Measurements from ENCODE around the gene SLC9A9. TPM values are rescaled to one million over a fixed set of nuclear protein-coding genes. Genes with fewer than 3 reads are reported as not detected.

The SLC9A9 gene
- total and polyA plus RNA-seq, 10 of the 15 experiments (the other 5 are each of a cell fraction or from before 2014, with no cell fraction given): 3.5 to 14.2 (median 9.3) TPM

DNA sequence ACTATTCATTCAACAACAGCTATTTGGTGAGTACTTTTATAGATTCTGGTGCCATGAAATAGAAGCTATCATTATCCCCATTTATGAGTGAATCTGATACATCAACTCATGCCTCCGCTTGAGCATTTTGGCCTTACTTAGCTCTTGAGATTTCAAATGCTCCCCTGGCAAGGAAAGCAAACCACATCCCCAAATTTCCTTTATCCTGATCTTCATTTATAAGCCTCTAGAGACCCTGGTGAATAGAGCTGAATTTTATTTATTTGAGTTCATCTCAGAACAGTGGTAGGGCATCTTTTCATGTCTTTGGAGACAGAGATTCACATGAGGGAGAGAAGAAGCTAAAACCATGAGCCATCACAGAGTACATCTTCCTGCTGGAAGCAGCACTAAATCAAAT is 317.2 kb downstream of the SLC9A9 start:
- Histone ChIP-seq H3K36me3 (ENCODE audit: control insufficient read depth in 2 of 2, insufficient read depth in 2 of 2, low read length in 1 of 2) (no peaks in the 10 kb centered on the region), H4K20me1 (ENCODE audit: control insufficient read depth, insufficient read depth) (no peaks in the 10 kb centered on the region), H3K79me2 (ENCODE audit: control insufficient read depth, insufficient read depth, low read length) (no peaks in the 10 kb centered on the region), H3K4me3 (no peak overlapping the region), H3K27me3 (replicated peaks in 1 of 2; ENCODE audit: control insufficient read depth in 2 of 2, insufficient read depth in 2 of 2, low read length in 1 of 2) (no peaks in the 10 kb centered on the region), H3K9me3 (replicated peaks; ENCODE audit: control insufficient read depth, insufficient read depth, low read length) (no peaks in the 10 kb centered on the region; the same call in 1 of the 3 replicates), H3K9ac (ENCODE audit: control insufficient read depth, insufficient read depth, low read length) (no peak overlapping the region), H3K4me2 (ENCODE audit: control insufficient read depth, insufficient read depth) (no peak overlapping the region), H3K27ac (ENCODE audit: control insufficient read depth, insufficient read depth) (no peak overlapping the region), H2AFZ (ENCODE audit: control insufficient read depth, low read depth, low read length) (no peak overlapping the region), H3K4me1 (ENCODE audit: control insufficient read depth, insufficient read depth, low read length) (peaks cover 16% of the 10 kb centered on the region)
- in situ Hi-C loops (cut with MboI): no loop called here
- ChIA-PET RAD21 (ENCODE audit: unreplicated experiment) (no interaction called here), SMC1A (ENCODE audit: uncharacterized antibody, unreplicated experiment) (interaction anchor here (0.5 to 0.8 kb wide), 3 partner anchors 17 to 461 kb away, joined by 3 read pairs; no protein-coding TSS in a partner anchor), POLR2A (no interaction called here), CTCF (interaction anchor here (0.9 to 2.1 kb wide), 2 partner anchors 17 to 143 kb away, joined by 4 to 6 read pairs; no protein-coding TSS in a partner anchor)
- FAIRE-seq (no peak), ATAC-seq (no peak), DNase-seq (ENCODE audit: low read depth, low spot score) (no peak)
- BruUV-seq (replicated peaks): no TSS peak
- no peak for TF ChIP-seq CBX3 (IDR thresholded peaks at IDR 0.05; ENCODE audit: borderline replicate concordance, low read depth)
- TF ChIP-seq YBX1 (IDR thresholded peaks at IDR 0.05): no peak
- TF ChIP-seq NFXL1 (IDR thresholded peaks at IDR 0.05; ENCODE audit: borderline replicate concordance): no peak
- TF ChIP-seq LARP7 (IDR thresholded peaks at IDR 0.05): no peak
- TF ChIP-seq, protein P1, sequence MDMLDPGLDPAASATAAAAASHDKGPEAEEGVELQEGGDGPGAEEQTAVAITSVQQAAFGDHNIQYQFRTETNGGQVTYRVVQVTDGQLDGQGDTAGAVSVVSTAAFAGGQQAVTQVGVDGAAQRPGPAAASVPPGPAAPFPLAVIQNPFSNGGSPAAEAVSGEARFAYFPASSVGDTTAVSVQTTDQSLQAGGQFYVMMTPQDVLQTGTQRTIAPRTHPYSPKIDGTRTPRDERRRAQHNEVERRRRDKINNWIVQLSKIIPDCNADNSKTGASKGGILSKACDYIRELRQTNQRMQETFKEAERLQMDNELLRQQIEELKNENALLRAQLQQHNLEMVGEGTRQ (IDR thresholded peaks at IDR 0.05; ENCODE audit: borderline replicate concordance, low read depth, low read length): no peak
- no peak for TF ChIP-seq TBL1XR1 (IDR thresholded peaks at IDR 0.05; ENCODE audit: low read depth, low read length)
- WGBS (ENCODE audit: insufficient coverage, insufficient replicate concordance, low lambda C conversion rate, missing lambda C conversion rate): 100% methylated on average over 1 of the region's 1 CpG
- intact Hi-C loops (cut with micrococcal nuclease; ENCODE audit: unreplicated experiment): loop anchor here (10.0 kb wide), 1 partner anchor 406 kb away; no protein-coding TSS in a partner anchor

DNA sequence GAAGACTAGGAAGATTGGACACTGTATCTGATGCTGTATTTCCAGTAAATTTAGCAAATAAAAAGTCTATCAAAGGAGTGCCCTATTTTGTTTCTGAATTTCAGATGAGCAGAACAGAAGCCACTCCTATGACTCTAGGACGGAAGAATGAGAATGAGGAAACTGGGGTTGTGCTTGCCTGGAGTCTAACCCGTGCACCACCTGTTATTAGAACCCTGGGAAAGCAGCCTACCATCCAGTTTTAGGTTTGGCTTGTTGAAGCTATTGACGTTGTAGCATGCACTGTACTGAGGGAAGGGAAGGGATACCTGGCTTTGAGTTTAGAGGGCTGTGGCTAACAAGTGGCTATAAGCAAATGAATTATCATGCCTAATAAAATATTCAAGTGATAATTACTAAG is 318.5 kb downstream of the SLC9A9 start:
- Histone ChIP-seq H3K4me2 (ENCODE audit: control insufficient read depth, insufficient read depth) (no peak overlapping the region), H3K36me3 (ENCODE audit: control insufficient read depth in 2 of 2, insufficient read depth in 2 of 2, low read length in 1 of 2) (no peaks in the 10 kb centered on the region), H3K79me2 (ENCODE audit: control insufficient read depth, insufficient read depth, low read length) (no peaks in the 10 kb centered on the region), H2AFZ (ENCODE audit: control insufficient read depth, low read depth, low read length) (peak overlapping the region; percentile 19), H3K4me3 (no peak overlapping the region), H4K20me1 (ENCODE audit: control insufficient read depth, insufficient read depth) (no peaks in the 10 kb centered on the region), H3K9ac (ENCODE audit: control insufficient read depth, insufficient read depth, low read length) (no peak overlapping the region), H3K4me1 (ENCODE audit: control insufficient read depth, insufficient read depth, low read length) (peaks cover 12% of the 10 kb centered on the region), H3K9me3 (replicated peaks; ENCODE audit: control insufficient read depth, insufficient read depth, low read length) (no peaks in the 10 kb centered on the region; the same call in 1 of the 3 replicates), H3K27ac (ENCODE audit: control insufficient read depth, insufficient read depth) (no peak overlapping the region), H3K27me3 (replicated peaks in 1 of 2; ENCODE audit: control insufficient read depth in 2 of 2, insufficient read depth in 2 of 2, low read length in 1 of 2) (no peaks in the 10 kb centered on the region)
- ATAC-seq: no peak
- ChIA-PET RAD21 (ENCODE audit: unreplicated experiment) (no interaction called here), CTCF (no interaction called here), POLR2A (no interaction called here), SMC1A (ENCODE audit: uncharacterized antibody, unreplicated experiment) (no interaction called here)
- BruUV-seq (replicated peaks): no TSS peak
- 58% methylated on average over 3 of the region's 3 CpGs for WGBS (ENCODE audit: insufficient coverage, insufficient replicate concordance, low lambda C conversion rate, missing lambda C conversion rate)
- no peak for FAIRE-seq
- DNase-seq (ENCODE audit: low read depth, low spot score): no peak
- TF ChIP-seq PAX5 (IDR thresholded peaks at IDR 0.05; ENCODE audit: borderline replicate concordance, low read depth, low read length) (no peak), SREBF2 (IDR thresholded peaks at IDR 0.05; ENCODE audit: low read length) (no peak), STAT3 (IDR thresholded peaks at IDR 0.05; ENCODE audit: low read depth, low read length) (no peak), NBN (IDR thresholded peaks at IDR 0.05) (no peak)
- intact Hi-C loops (cut with micrococcal nuclease; ENCODE audit: unreplicated experiment): loop anchor here (10.0 kb wide), 1 partner anchor 405 kb away; no protein-coding TSS in a partner anchor
- in situ Hi-C loops (cut with MboI): no loop called here
